Liver (tissue), 9 donors: ENCODE data around the gene DTWD1. TPM values are rescaled to one million over a fixed set of nuclear protein-coding genes. Genes with fewer than 3 reads are reported as not detected.
"Not testable (repeated sequence)": the region's sequence is repeated elsewhere in the genome, so short reads cannot be mapped to it uniquely, and the experiment has no call there.

Source experiments
- DNase-seq: peaks from one replicate; pipeline ENCODE4 v3.0.0-alpha.2; 2017; ENCODE audit warnings: low spot score
- H3K27ac ChIP-seq, 2 donors: one replicate each; pipeline ENCODE4 v1.7.0; 2013; ENCODE audit warnings: inconsistent platforms in 2 of 2, low read length in 2 of 2, control low read depth in 1 of 2, low read depth in 1 of 2, mild to moderate bottlenecking in 1 of 2
- H3K27me3 ChIP-seq, 4 donors: one replicate each; pipeline versions ENCODE4 v1.6.1 to v1.7.0; 2013; ENCODE audit warnings: low read length in 3 of 4, inconsistent platforms in 1 of 4, mild to moderate bottlenecking in 1 of 4, moderate library complexity in 1 of 4; ENCODE audit not compliant: control insufficient read depth in 4 of 4, insufficient read depth in 4 of 4
- H3K36me3 ChIP-seq, 4 donors: one replicate each; pipeline versions ENCODE4 v1.6.1 to v1.7.0; 2013; ENCODE audit warnings: low read length in 3 of 4, mild to moderate bottlenecking in 3 of 4, low read depth in 1 of 4, moderate library complexity in 1 of 4; ENCODE audit not compliant: control insufficient read depth in 4 of 4, insufficient read depth in 3 of 4
- H3K4me1 ChIP-seq, 4 donors: one replicate each; pipeline versions ENCODE4 v1.6.1 to v1.7.0; 2013; ENCODE audit warnings: low read length in 3 of 4, mild to moderate bottlenecking in 3 of 4, moderate library complexity in 1 of 4; ENCODE audit not compliant: control insufficient read depth in 4 of 4, insufficient read depth in 4 of 4
- H3K4me3 ChIP-seq, 3 donors: one replicate each; pipeline versions ENCODE4 v1.6.1 to v1.7.0; 2013; ENCODE audit warnings: low read length in 3 of 3, control low read depth in 1 of 3, low read depth in 1 of 3, mild to moderate bottlenecking in 1 of 3
- H3K9ac ChIP-seq, 2 donors: one replicate each; pipeline ENCODE4 v1.7.0; 2013; ENCODE audit warnings: low read length in 2 of 2, mild to moderate bottlenecking in 2 of 2, moderate library complexity in 2 of 2, control low read depth in 1 of 2, low read depth in 1 of 2
- H3K9me3 ChIP-seq, 4 donors: one replicate each; pipeline versions ENCODE4 v1.6.1 to v1.7.0; 2013; ENCODE audit warnings: low read length in 3 of 4; ENCODE audit not compliant: control insufficient read depth in 4 of 4
- ATF3 ChIP-seq: IDR thresholded peaks from 2 replicates; pipeline ENCODE4 v1.6.1; 2016; ENCODE audit warnings: antibody characterized with exemption
- CTCF ChIP-seq: fragments of 150-350 bp; IDR thresholded peaks from 2 replicates; pipeline ENCODE4 v1.5.1; 2017; ENCODE audit warnings: improper control_type of control experiment, low read depth, low read length; ENCODE audit not compliant: missing input control
- EGR1 ChIP-seq, 2 donors: IDR thresholded peaks; 2 replicates each; pipeline ENCODE4 v1.6.1; 2016 to 2018; ENCODE audit warnings: antibody characterized with exemption in 2 of 2, low read depth in 2 of 2
- FOXA1 ChIP-seq: IDR thresholded peaks from 2 replicates; pipeline ENCODE4 v1.6.1; 2016; ENCODE audit warnings: antibody characterized with exemption
- FOXA2 ChIP-seq: IDR thresholded peaks from 2 replicates; pipeline ENCODE4 v1.6.1; 2016; ENCODE audit warnings: antibody characterized with exemption
- GABPA ChIP-seq, 2 donors: IDR thresholded peaks in 1 of 2; conservative IDR thresholded peaks in 1 of 2; 2 replicates each; pipeline ENCODE4 v1.6.1; 2016; ENCODE audit warnings: antibody characterized with exemption in 2 of 2, mild to moderate bottlenecking in 1 of 2, moderate library complexity in 1 of 2
- HNF4A ChIP-seq, 2 donors: conservative IDR thresholded peaks; 2 replicates each; pipeline ENCODE4 v1.6.1; 2016; ENCODE audit warnings: antibody characterized with exemption in 2 of 2, mild to moderate bottlenecking in 2 of 2
- HNF4G ChIP-seq: IDR thresholded peaks from 2 replicates; pipeline ENCODE4 v1.6.1; 2016; ENCODE audit warnings: antibody characterized with exemption
- JUND ChIP-seq, 2 donors: IDR thresholded peaks; 2 replicates each; pipeline ENCODE4 v1.6.1; 2016; ENCODE audit warnings: antibody characterized with exemption in 2 of 2
- MAX ChIP-seq: IDR thresholded peaks from 2 replicates; pipeline ENCODE4 v1.6.1; 2016; ENCODE audit warnings: antibody characterized with exemption
- NR2F2 ChIP-seq: IDR thresholded peaks from 2 replicates; pipeline ENCODE4 v1.6.1; 2016; ENCODE audit warnings: antibody characterized with exemption
- RAD21 ChIP-seq, 2 donors: IDR thresholded peaks; 2 replicates each; pipeline ENCODE4 v1.6.1; 2016; ENCODE audit warnings: antibody characterized with exemption in 2 of 2, mild to moderate bottlenecking in 2 of 2
- REST ChIP-seq: IDR thresholded peaks from 2 replicates; pipeline ENCODE4 v1.6.1; 2016; ENCODE audit warnings: antibody characterized with exemption, mild to moderate bottlenecking
- RXRA ChIP-seq, 2 donors: IDR thresholded peaks; 2 replicates each; pipeline ENCODE4 v1.6.1; 2017 to 2018; ENCODE audit warnings: antibody characterized with exemption in 2 of 2, mild to moderate bottlenecking in 1 of 2
- SP1 ChIP-seq: IDR thresholded peaks from 2 replicates; pipeline ENCODE4 v1.6.1; 2018; ENCODE audit warnings: antibody characterized with exemption, mild to moderate bottlenecking
- TAF1 ChIP-seq: conservative IDR thresholded peaks from 2 replicates; pipeline ENCODE4 v1.6.1; 2016; ENCODE audit warnings: antibody characterized with exemption, mild to moderate bottlenecking
- YY1 ChIP-seq: IDR thresholded peaks from 2 replicates; pipeline ENCODE4 v1.6.1; 2016; ENCODE audit warnings: antibody characterized with exemption, mild to moderate bottlenecking
- WGBS: extraction: QIAGEN DNeasy Blood & Tissue Kit; methylation state at CpG from one replicate; pipeline ENCODE4 v1.1.7; 2013; 5-methylcytosine and 5-hydroxymethylcytosine counted together
- polyA plus RNA-seq, 2 donors: library from polyadenylated mRNA; stranded (reverse) in 1 of 2; unstranded in 1 of 2; fragments of 200-250 nt in 1 of 2; fragments of >200 nt in 1 of 2; fragmentation: Nextera tagmentation in 1 of 2; extraction: Ambion mirVana in 1 of 2; gene quantifications; one replicate each; pipeline versions ENCODE4 v1.2.1 to v1.2.3, GENCODE V29; 2013 to 2015
- total RNA-seq, 2 donors: library from RNA; depleted of rRNA; stranded (reverse); fragments of >200 nt; gene quantifications; one replicate each; pipeline ENCODE4 v1.2.3, GENCODE V29; 2014
- TF ChIP-seq, protein P1 (sequence below): IDR thresholded peaks from 2 replicates; pipeline ENCODE4 v1.6.1; 2016; ENCODE audit warnings: antibody characterized with exemption
- donor health status: healthy.
- donor health status: healthy.
- donor health status: healthy.
- donor health status: healthy.
- donor health status: healthy.

DTWD1 gene
- total and polyA plus RNA-seq, 4 donors: 5.8 to 10.8 (median 9.7) TPM

GRCh38 chr15:49573421-49573820 lies 47.4 kb upstream of the DTWD1 start:
- no peak overlapping the region for H3K27ac ChIP-seq
- H3K36me3 ChIP-seq: peaks cover 0 to 2% (median 0%) of the 10 kb centered on the region in 4 donors
- H3K9me3 ChIP-seq: peaks cover 0 to 2% (median 0%) of the 10 kb centered on the region in 4 donors
- TF ChIP-seq NR2F2 (no peak), GABPA (IDR thresholded peaks at IDR 0.05 in 1 of 2, conservative IDR thresholded peaks at IDR 0.05 in 1 of 2) (no peak), SP1 (no peak), TAF1 (no peak)
- TF ChIP-seq, protein P1, sequence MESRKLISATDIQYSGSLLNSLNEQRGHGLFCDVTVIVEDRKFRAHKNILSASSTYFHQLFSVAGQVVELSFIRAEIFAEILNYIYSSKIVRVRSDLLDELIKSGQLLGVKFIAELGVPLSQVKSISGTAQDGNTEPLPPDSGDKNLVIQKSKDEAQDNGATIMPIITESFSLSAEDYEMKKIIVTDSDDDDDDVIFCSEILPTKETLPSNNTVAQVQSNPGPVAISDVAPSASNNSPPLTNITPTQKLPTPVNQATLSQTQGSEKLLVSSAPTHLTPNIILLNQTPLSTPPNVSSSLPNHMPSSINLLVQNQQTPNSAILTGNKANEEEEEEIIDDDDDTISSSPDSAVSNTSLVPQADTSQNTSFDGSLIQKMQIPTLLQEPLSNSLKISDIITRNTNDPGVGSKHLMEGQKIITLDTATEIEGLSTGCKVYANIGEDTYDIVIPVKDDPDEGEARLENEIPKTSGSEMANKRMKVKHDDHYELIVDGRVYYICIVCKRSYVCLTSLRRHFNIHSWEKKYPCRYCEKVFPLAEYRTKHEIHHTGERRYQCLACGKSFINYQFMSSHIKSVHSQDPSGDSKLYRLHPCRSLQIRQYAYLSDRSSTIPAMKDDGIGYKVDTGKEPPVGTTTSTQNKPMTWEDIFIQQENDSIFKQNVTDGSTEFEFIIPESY: no peak
- no peak overlapping the region for H3K4me3 ChIP-seq
- 96% methylated on average over 1 of the region's 1 CpG for WGBS
- no peak overlapping the region for H3K9ac ChIP-seq
- H3K4me1 ChIP-seq: no peaks in the 10 kb centered on the region
- DNase-seq: no peak
- no peaks in the 10 kb centered on the region for H3K27me3 ChIP-seq

DNA sequence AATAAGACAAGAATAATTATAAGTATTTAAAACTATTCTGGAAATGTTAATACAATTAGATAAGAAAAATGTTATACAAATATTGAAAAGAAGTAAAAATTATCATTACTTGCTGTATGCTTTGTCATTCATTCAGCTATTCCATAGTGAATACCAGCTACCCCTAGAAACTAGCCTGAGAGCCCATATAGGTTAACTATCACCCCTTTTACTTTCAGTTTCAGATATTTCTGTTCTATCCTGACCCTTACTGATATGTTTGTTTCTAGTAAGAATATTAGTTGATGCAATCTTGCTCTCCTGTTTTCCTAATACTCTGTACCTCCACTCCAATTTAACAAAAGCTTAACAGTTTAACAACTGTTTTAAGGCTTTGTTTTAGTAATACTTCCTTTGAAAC lies 31.8 kb upstream of the DTWD1 start:
- Histone ChIP-seq H3K9ac (no peak overlapping the region), H3K27me3 (no peaks in the 10 kb centered on the region), H3K27ac (no peak overlapping the region), H3K4me3 (no peak overlapping the region), H3K9me3 (no peaks in the 10 kb centered on the region), H3K4me1 (no peaks in the 10 kb centered on the region), H3K36me3 (no peaks in the 10 kb centered on the region)
- no peak for DNase-seq
- TF ChIP-seq HNF4A (conservative IDR thresholded peaks at IDR 0.05): no peak
- no peak for TF ChIP-seq ATF3
- TF ChIP-seq RAD21 (IDR thresholded peaks at IDR 0.05): no peak
- TF ChIP-seq FOXA1: no peak
- no peak for TF ChIP-seq NR2F2
- TF ChIP-seq MAX: no peak
- no peak for TF ChIP-seq JUND (IDR thresholded peaks at IDR 0.05)
- no peak for TF ChIP-seq EGR1 (IDR thresholded peaks at IDR 0.05; ENCODE audit: low read depth in 2 of 2)
- TF ChIP-seq, protein P1: no peak
- TF ChIP-seq REST: no peak
- no peak for TF ChIP-seq RXRA (IDR thresholded peaks at IDR 0.05)
- no peak for TF ChIP-seq YY1
- TF ChIP-seq HNF4G: no peak
- TF ChIP-seq FOXA2: no peak
- TF ChIP-seq GABPA (IDR thresholded peaks at IDR 0.05 in 1 of 2, conservative IDR thresholded peaks at IDR 0.05 in 1 of 2): no peak
- no peak for TF ChIP-seq CTCF

DNA sequence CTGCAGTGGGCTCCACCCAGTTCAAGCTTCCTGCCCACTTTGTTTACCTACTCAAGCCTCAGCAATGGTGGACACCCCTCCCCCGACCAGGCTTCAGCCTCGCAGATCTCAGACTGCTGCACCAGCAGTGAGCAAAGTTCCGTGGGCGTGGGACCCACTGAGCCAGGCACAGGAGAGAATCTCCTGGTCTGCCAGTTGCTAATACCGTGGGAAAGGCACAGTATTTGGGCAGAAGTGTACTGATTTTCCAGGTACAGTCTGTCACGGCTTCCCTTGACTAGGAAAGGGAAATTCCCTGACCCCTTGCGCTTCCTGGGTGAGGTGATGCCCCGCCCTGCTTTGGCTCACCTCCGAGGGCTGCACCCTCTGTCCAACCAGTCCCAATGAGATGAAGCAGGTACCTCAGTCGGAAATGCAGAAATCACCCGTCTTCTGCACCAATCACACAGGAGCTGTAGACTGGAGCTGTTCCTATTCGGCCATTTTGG lies 28.0 kb upstream of the DTWD1 start:
- H3K27ac ChIP-seq: not testable (repeated sequence)

More for the DNA sequence above, 28.0 kb upstream of the DTWD1 start:
- not testable (repeated sequence) for H3K9ac ChIP-seq, H3K4me1 ChIP-seq, H3K9me3 ChIP-seq, H3K4me3 ChIP-seq, DNase-seq, H3K36me3 ChIP-seq, H3K27me3 ChIP-seq
- WGBS: 91% methylated on average over 12 of the region's 12 CpGs
